GM12873 (cell line): ENCODE data around the gene IP6K3.

Experiments used
- TF ChIP-seq, protein P1 (sequence below): IDR thresholded peaks from 2 replicates; pipeline ENCODE4 v1.5.1; 2012; ENCODE audit warnings: low read depth, mild to moderate bottlenecking, moderate library complexity, low read length, control low read depth; ENCODE audit not compliant: insufficient read depth; ENCODE audit errors: missing control alignments

Gene IP6K3

DNA sequence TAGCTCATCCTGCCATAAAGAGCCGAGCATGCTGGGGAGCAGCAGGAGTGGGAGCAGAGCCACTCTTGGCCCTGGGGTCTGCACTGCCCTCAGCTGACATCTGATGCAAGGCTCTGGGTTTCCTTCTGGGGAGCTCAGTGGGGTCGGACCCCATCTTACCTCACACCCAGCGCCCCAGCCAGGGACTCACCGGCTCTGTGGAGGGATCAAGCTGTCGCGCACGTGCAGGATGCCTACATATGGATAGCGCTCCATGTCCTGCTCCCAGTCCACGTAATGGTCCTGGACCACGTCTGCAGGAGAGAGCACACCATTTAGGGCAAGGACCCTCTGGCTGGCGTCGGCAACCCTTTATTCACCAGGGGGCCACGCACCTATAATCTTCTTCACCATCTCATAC lies 30.1 kb upstream of the IP6K3 start:
- TF ChIP-seq, protein P1, sequence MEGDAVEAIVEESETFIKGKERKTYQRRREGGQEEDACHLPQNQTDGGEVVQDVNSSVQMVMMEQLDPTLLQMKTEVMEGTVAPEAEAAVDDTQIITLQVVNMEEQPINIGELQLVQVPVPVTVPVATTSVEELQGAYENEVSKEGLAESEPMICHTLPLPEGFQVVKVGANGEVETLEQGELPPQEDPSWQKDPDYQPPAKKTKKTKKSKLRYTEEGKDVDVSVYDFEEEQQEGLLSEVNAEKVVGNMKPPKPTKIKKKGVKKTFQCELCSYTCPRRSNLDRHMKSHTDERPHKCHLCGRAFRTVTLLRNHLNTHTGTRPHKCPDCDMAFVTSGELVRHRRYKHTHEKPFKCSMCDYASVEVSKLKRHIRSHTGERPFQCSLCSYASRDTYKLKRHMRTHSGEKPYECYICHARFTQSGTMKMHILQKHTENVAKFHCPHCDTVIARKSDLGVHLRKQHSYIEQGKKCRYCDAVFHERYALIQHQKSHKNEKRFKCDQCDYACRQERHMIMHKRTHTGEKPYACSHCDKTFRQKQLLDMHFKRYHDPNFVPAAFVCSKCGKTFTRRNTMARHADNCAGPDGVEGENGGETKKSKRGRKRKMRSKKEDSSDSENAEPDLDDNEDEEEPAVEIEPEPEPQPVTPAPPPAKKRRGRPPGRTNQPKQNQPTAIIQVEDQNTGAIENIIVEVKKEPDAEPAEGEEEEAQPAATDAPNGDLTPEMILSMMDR, result no peak

GRCh38 chr6:33776186-33776585 lies 29.5 kb upstream of the IP6K3 start:
- TF ChIP-seq, protein P1, result no peak

DNA sequence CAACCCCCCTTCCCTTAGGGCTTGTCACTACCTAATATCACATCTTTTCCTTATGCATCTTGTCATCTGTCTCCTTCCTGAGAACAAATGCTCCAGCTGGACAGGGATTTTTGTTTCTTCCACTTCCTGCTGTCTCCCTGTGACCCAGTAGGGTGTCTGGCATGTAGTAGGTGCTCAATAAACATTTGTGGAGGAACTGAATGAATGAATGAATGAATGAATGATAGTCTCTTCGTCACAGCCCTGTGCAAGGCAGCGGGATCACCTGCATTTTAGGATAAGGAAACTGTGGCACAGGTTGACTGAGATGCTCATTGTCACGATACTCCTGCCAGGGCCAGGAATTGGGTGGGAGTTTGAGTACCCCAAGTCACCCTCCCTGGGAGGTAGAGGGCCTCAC lies 28.1 kb upstream of the IP6K3 start:
- TF ChIP-seq, protein P1, result no peak

DNA sequence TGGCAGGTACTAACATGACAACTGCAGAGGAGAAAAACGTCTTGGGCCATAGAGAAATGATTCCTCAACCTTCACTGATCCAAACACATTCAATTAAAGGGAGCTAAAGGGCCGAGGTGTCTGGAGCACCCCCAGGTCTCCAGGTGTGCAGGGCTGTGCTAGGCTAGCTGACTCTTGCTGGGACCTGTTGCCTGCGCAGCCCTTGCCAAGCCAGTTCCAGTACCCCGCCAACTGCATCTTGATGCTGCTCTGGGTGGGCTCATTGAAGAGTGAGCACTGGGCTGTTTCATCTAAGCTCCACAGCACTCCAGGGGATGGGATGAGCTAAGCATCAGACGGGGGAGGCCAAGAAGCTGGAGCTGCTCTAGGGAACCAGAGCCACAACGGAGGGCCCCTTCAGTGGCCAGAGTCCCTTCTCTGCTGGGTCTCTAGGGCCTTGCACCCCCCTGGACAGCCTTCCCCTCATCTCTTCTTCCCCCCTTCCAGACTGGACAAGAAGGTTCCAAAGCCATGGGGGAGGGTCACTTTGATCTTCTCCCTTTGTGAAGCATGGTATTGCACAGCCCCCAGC lies 26.3 kb upstream of the IP6K3 start:
- TF ChIP-seq, protein P1, result no peak

- TF ChIP-seq, protein P1, result no peak
Observed at GRCh38 chr6:33772082-33772830, 25.6 kb upstream of the IP6K3 start.

DNA sequence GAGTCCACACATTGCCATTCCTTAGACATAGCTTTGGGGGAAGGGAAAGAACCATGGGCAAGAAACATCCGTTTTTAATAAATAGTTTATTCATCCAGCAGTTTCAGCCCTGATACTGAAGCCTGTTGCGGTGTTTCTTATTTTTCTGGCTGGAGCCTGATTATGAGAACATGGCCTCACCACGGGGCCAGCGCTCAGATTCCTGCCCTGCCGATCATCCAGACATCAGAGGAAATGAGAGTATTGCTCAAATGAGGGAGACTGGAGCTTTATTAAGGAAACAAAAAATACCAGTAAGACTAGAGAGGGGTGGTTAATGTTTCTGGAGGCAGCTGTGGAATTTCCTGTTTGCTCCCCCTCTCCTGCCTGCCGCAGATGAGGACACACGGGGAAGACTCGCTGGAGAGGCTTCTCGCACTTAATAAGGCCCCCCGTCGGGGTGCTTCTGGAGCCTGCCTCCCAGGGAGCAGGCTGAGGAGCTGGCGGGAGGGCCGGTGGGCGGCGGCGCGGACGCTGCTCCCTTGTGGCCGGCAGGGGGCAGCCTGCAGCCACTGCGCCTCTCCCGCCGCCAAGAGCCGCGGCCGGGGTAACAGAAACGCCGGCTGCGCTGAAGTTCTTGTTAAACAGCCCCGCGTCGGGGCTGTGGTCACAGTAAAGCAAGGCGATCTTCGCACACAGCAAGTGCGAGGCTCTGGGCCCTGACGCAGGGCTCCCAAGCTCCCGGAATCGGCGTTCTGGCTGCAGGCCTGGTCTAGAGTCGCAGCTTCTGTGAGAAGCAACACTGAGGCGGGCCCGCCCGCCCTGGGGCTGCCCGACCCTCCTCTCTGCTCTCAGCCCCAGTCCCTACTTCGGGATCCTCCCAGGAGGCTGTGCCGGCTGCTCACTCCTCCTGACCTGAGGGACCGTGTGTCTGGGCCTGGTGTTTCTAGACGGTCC lies 24.7 kb upstream of the IP6K3 start:
- TF ChIP-seq, protein P1, result peak; percentile 84

DNA sequence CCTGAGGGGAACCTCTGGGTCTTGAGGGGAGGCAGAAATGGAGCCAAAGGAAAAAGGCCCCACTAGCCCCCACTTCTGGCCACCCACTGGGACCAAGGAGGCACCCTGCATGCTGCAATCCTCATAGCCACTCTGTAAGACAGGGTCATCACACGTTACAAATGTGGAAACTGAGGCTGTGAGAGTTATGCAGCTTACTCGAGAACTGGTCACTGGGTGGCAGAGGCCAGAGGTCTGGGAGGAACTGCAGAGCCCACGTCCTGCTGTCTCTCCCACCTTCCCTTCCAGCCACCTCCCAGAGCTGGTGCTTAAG lies 24.1 kb upstream of the IP6K3 start:
- TF ChIP-seq, protein P1, result no peak
